ENCODE data around the gene FAM83B. TPM values are rescaled to one million over a fixed set of nuclear protein-coding genes. Genes with fewer than 3 reads are reported as not detected.

FAM83B gene
- polyA plus RNA-seq, 2 donors, result 2.7 to 9.9 TPM

GRCh38 chr6:54981647-54982046, 135.1 kb downstream of the FAM83B start:
- Histone ChIP-seq H3K9me3 (ENCODE audit: control insufficient read depth in 2 of 2, insufficient read depth in 1 of 2, low read depth in 1 of 2, low read length in 1 of 2) (no peaks in the 10 kb centered on the region), H3K36me3 (ENCODE audit: control insufficient read depth in 2 of 2, insufficient read depth in 2 of 2, low read length in 1 of 2) (no peaks in the 10 kb centered on the region), H3K4me1 (ENCODE audit: control insufficient read depth in 2 of 2, insufficient read depth in 2 of 2, low read length in 1 of 2) (no peaks in the 10 kb centered on the region), H3K27ac (ENCODE audit: low read depth in 2 of 2, low read length in 1 of 2) (no peak overlapping the region), H3K4me3 (ENCODE audit: low read depth in 1 of 2, low read length in 2 of 2) (no peak overlapping the region), H3K27me3 (ENCODE audit: control insufficient read depth in 1 of 2, insufficient read depth in 2 of 2, low read length in 2 of 2) (no peaks in the 10 kb centered on the region)
- 62 to 63% methylated on average over 3 of the region's 3 CpGs for WGBS, 2 donors

DNA sequence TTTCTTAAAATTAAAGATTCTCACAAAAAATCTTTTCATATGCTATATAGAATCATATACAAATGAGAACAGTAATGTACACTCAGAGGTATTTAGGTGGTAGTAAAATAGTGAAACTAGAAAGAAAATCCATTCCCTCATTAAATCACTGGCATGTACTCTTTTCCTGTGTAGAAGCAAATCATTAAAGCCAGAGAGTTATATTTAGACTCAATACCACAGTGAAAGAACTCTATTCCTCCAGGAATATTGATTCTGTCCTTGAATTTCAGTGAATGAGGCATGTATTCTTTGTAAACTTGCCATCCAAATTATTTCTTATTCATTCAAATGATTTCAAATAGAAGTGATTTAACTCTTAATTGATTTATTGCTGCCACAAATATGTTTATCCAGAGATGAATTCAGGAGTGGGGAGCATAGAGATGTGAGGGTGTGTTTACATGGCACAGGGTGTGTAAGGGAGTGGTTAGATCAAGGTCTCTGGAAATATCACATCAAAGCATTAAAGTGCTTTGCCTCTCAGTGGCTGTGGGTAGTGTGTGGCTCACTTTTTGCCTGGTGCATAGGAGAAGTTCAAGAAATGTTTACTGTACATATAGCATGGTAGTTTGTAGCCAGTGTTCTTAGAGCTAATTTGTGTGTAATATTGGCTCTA, 141.2 kb downstream of the FAM83B start:
- Histone ChIP-seq H3K4me1 (ENCODE audit: control insufficient read depth in 2 of 2, insufficient read depth in 2 of 2, low read length in 1 of 2) (no peaks in the 10 kb centered on the region), H3K9me3 (ENCODE audit: control insufficient read depth in 2 of 2, insufficient read depth in 1 of 2, low read depth in 1 of 2, low read length in 1 of 2) (peaks cover 0 to 3% of the 10 kb centered on the region in 2 donors), H3K27me3 (ENCODE audit: control insufficient read depth in 1 of 2, insufficient read depth in 2 of 2, low read length in 2 of 2) (no peaks in the 10 kb centered on the region), H3K27ac (ENCODE audit: low read depth in 2 of 2, low read length in 1 of 2) (no peak overlapping the region), H3K36me3 (ENCODE audit: control insufficient read depth in 2 of 2, insufficient read depth in 2 of 2, low read length in 1 of 2) (no peaks in the 10 kb centered on the region), H3K4me3 (ENCODE audit: low read depth in 1 of 2, low read length in 2 of 2) (no peak overlapping the region)

DNA sequence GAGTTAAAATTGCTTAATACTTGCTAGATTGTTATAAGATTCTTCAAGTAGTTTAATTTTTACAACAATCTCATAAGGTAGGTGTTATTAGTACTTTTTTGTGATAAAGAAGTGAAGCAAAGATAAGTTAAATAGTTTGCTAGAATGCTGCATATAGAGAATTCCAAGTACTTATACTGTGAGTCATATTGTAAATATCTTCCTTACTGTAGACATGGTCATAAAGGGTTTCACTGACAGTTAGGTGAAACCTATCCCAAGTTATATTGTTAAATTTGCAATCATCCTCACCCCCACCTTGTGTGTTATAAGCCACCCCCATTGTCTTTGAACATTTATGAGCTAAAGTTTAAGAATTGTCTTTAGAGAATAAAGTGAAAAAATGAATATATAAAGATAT, 142.0 kb downstream of the FAM83B start:
- Histone ChIP-seq H3K36me3 (ENCODE audit: control insufficient read depth in 2 of 2, insufficient read depth in 2 of 2, low read length in 1 of 2) (no peaks in the 10 kb centered on the region), H3K4me1 (ENCODE audit: control insufficient read depth in 2 of 2, insufficient read depth in 2 of 2, low read length in 1 of 2) (no peaks in the 10 kb centered on the region), H3K9me3 (ENCODE audit: control insufficient read depth in 2 of 2, insufficient read depth in 1 of 2, low read depth in 1 of 2, low read length in 1 of 2) (peaks cover 0 to 3% of the 10 kb centered on the region in 2 donors), H3K27ac (ENCODE audit: low read depth in 2 of 2, low read length in 1 of 2) (no peak overlapping the region), H3K27me3 (ENCODE audit: control insufficient read depth in 1 of 2, insufficient read depth in 2 of 2, low read length in 2 of 2) (no peaks in the 10 kb centered on the region), H3K4me3 (ENCODE audit: low read depth in 1 of 2, low read length in 2 of 2) (no peak overlapping the region)

GRCh38 chr6:54990001-54990400, 143.4 kb downstream of the FAM83B start:
- WGBS, 2 donors, result 25 to 30% methylated on average over 3 of the region's 3 CpGs
- no peak overlapping the region for H3K4me3 ChIP-seq (ENCODE audit: low read depth in 1 of 2, low read length in 2 of 2)
- H3K4me1 ChIP-seq (ENCODE audit: control insufficient read depth in 2 of 2, insufficient read depth in 2 of 2, low read length in 1 of 2), result no peaks in the 10 kb centered on the region

More at GRCh38 chr6:54990001-54990400, 143.4 kb downstream of the FAM83B start:
- Histone ChIP-seq H3K36me3 (ENCODE audit: control insufficient read depth in 2 of 2, insufficient read depth in 2 of 2, low read length in 1 of 2) (no peaks in the 10 kb centered on the region), H3K27ac (ENCODE audit: low read depth in 2 of 2, low read length in 1 of 2) (no peak overlapping the region), H3K27me3 (ENCODE audit: control insufficient read depth in 1 of 2, insufficient read depth in 2 of 2, low read length in 2 of 2) (no peaks in the 10 kb centered on the region), H3K9me3 (ENCODE audit: control insufficient read depth in 2 of 2, insufficient read depth in 1 of 2, low read depth in 1 of 2, low read length in 1 of 2) (peaks cover 0 to 3% of the 10 kb centered on the region in 2 donors)
